HG03469 (cell line): ENCODE results near the gene DAZ4.
"Not testable (repeated sequence)": the region's sequence is repeated elsewhere in the genome, so short reads cannot be mapped to it uniquely, and the experiment has no call there.

Experiments used
- ATAC-seq: cut with Tn5 transposase; IDR thresholded peaks from one replicate; pipeline ENCODE4 v1.9.1; 2021; ENCODE audit warnings: mild to moderate bottlenecking, moderate library complexity, moderate number of reproducible peaks; ENCODE audit not compliant: unreplicated experiment

DAZ4 gene

GRCh38 chrY:24833619-24834018 lies at the start of gene DAZ4:
Gene DAZ4, plus strand, starts transcription at chrY:24833919. Its CDS starts 208 bp downstream, at chrY:24834127.
- not testable (repeated sequence) for ATAC-seq

DNA sequence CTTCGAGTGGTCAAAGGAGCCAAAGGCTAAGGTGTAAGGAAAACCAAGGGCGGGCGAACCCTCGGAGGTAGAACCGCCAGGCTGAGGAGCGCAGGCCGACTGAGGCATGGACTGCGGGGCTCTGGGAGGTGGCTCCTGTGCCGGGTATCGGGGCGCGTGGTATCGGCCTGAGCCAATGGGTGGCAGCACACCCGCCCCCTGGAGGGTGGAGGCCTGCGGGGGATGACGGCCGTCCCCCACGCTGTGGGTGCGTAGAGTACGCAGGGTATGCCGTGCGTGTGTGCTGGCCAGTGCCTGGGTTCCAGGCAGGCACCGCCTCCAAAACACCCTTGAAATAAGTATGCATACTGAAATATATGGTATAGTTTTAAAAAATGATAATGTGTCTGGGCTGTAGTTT lies 20.4 kb upstream of the DAZ4 start, which contains the start of gene DAZ3:
Gene DAZ3, minus strand, starts transcription at position 101 of the 400 bp plus-strand sequence. CDS start 208 bp downstream, outside the sequence.
- not testable (repeated sequence) for ATAC-seq

GRCh38 chrY:24821836-24822235 lies 11.9 kb upstream of the DAZ4 start:
- not testable (repeated sequence) for ATAC-seq

DNA sequence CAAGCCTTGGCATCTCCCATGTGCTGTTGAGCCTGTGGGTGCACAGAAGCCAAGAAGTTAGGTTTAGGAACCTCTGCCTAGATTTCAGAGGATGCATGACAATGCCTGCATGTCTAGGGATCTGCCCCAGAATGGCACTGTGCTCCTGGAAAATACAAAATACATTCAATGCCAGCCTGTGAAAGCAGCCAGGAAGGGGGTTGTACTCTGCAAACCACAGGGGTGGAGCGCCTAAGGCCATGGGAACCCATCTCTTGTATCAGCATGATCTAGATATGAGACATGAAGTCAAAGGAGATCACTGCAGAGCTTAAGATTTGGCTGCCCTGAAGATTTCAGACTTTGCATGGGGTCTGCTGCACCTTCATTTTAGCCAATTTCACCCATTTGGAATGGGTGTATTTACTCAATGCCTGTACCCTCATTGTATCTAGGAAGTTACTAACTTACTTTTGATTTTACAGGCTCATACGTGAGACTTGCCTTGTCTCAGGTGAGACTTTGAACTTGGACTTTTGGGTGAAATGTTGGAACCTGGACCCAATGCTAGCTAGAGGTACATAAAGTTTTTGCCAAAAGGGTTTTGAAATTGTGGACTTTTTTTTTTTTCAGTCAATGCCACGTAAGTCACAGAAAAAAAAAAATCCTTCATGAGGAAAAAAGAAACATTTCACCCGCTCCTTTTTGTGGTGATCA lies 9.4 kb upstream of the DAZ4 start:
- not testable (repeated sequence) for ATAC-seq

DNA sequence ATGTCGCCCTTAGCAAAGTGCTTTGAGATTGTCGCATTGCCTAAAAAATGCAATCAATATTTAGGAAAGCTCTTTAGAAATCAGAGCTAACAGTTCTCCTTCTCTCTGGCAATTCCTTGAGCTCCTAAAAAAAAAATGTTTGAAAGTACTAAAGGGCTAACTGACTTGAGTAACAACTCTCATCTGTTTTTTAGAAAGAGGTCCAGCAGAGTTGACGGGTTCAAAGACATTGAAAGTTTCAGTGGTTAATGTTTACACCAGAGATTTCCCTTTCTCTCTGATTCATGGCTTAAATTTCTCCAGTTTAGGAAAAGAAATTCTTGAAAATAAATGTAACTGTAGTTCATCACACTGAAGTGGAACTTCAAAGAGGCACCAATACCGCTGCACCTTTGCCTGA lies 8.7 kb upstream of the DAZ4 start:
- not testable (repeated sequence) for ATAC-seq
